Brain microvascular endothelial cell (primary cell): Measurements from ENCODE around the gene LRP1.

ENCODE experiments used
- DNase-seq: peaks from one replicate; pipeline ENCODE4 v3.0.0-alpha.2; 2020
- H3K27ac ChIP-seq: fragments of 250-450 bp; sonication (Bioruptor Pico); 2 replicates; pipeline ENCODE4 v1.5.1; 2020; ENCODE audit warnings: mild to moderate bottlenecking, moderate library complexity
- H3K27me3 ChIP-seq: fragments of 250-450 bp; sonication (Bioruptor Pico); replicated peaks from 2 replicates; pipeline ENCODE4 v1.5.1; 2020; ENCODE audit warnings: mild to moderate bottlenecking
- H3K36me3 ChIP-seq: fragments of 250-450 bp; sonication (Bioruptor Pico); replicated peaks from 2 replicates; pipeline ENCODE4 v1.5.1; 2020; ENCODE audit warnings: mild to moderate bottlenecking
- H3K4me3 ChIP-seq: 2 replicates; pipeline ENCODE4 v1.5.1; 2011; ENCODE audit warnings: low read depth, mild to moderate bottlenecking, control low read depth, low read length, moderate library complexity
- in situ Hi-C: cut with HindIII; loops from 2 replicates; pipeline ENCODE4 v1.10.0; 2017; ENCODE audit warnings: low sequenced_read_pairs, low pct_ligation_motif_present
- TF ChIP-seq, protein P1 (sequence below): IDR thresholded peaks from 2 replicates; pipeline ENCODE4 v1.5.1; 2011; ENCODE audit warnings: low read depth, mild to moderate bottlenecking, moderate library complexity, low read length, control low read depth, inconsistent platforms; ENCODE audit errors: missing control alignments

LRP1 gene

GRCh38 chr12:57243521-57244311, 115.4 kb downstream of the LRP1 start:
- in situ Hi-C loops: no loop called here
- TF ChIP-seq, protein P1, sequence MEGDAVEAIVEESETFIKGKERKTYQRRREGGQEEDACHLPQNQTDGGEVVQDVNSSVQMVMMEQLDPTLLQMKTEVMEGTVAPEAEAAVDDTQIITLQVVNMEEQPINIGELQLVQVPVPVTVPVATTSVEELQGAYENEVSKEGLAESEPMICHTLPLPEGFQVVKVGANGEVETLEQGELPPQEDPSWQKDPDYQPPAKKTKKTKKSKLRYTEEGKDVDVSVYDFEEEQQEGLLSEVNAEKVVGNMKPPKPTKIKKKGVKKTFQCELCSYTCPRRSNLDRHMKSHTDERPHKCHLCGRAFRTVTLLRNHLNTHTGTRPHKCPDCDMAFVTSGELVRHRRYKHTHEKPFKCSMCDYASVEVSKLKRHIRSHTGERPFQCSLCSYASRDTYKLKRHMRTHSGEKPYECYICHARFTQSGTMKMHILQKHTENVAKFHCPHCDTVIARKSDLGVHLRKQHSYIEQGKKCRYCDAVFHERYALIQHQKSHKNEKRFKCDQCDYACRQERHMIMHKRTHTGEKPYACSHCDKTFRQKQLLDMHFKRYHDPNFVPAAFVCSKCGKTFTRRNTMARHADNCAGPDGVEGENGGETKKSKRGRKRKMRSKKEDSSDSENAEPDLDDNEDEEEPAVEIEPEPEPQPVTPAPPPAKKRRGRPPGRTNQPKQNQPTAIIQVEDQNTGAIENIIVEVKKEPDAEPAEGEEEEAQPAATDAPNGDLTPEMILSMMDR: peak; percentile 90
- no peaks in the 10 kb centered on the region for H3K36me3 ChIP-seq
- no peak overlapping the region for H3K27ac ChIP-seq
- peak overlapping the region; percentile 22 for H3K4me3 ChIP-seq
- DNase-seq: peak; percentile 72
- peaks cover 20% of the 10 kb centered on the region for H3K27me3 ChIP-seq

- in situ Hi-C loops: no loop called here
These were observed 116.0 kb downstream of the LRP1 start for GRCh38 chr12:57244312-57244696.

GRCh38 chr12:57247041-57247440, 118.8 kb downstream of the LRP1 start:
- Histone ChIP-seq H3K27me3 (peaks cover 8% of the 10 kb centered on the region), H3K4me3 (no peak overlapping the region), H3K36me3 (no peaks in the 10 kb centered on the region), H3K27ac (no peak overlapping the region)
- TF ChIP-seq, protein P1: no peak
- in situ Hi-C loops: no loop called here
- DNase-seq: no peak

More at GRCh38 chr12:57244312-57244696, 116.0 kb downstream of the LRP1 start:
- H3K4me3 ChIP-seq: no peak overlapping the region
- H3K27ac ChIP-seq: no peak overlapping the region
- DNase-seq: no peak
- TF ChIP-seq, protein P1: no peak
- H3K27me3 ChIP-seq: peaks cover 20% of the 10 kb centered on the region
- no peaks in the 10 kb centered on the region for H3K36me3 ChIP-seq

DNA sequence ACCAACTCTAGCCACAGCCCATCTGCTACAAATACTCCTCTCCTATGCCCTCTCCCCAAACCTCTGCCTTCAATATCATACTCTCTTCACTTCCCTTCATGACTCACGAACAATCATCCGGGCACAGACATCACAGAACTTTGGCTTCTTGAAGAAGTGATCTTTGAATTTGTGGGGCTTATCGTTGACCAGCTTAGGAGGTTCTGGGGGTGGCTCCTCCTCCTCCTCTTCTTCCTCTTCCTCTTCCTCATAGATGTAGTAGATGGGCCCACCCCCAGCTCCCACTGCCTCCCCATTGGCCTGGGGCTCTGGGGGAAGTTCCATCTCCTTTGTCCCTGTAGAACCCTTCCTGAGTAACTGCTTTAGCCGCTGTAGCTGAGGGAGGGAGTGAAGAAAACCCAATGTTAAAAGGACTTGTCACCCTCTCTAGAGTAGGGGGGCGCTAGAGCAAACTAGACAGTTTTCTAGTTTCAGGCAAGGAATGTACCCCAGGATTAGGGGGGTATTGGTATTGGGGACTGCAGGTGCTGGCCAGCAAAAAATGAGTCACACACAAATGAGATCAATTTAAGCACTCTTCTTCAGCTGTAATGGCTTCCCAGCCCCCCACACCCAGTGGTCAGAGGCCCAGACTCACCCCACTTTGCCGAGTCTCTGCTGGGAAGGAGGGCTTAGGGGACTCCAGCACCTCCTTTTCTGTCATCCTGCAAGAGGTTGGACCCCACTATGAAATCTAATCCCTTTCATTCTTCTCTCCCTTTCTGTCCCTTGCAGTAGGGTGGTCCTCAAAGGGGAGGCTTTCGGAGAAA, 120.9 kb downstream of the LRP1 start:
- Histone ChIP-seq H3K4me3 (no peak overlapping the region), H3K27ac (no peak overlapping the region), H3K36me3 (no peaks in the 10 kb centered on the region), H3K27me3 (no peaks in the 10 kb centered on the region)
- in situ Hi-C loops: no loop called here
- TF ChIP-seq, protein P1: no peak
- no peak for DNase-seq

DNA sequence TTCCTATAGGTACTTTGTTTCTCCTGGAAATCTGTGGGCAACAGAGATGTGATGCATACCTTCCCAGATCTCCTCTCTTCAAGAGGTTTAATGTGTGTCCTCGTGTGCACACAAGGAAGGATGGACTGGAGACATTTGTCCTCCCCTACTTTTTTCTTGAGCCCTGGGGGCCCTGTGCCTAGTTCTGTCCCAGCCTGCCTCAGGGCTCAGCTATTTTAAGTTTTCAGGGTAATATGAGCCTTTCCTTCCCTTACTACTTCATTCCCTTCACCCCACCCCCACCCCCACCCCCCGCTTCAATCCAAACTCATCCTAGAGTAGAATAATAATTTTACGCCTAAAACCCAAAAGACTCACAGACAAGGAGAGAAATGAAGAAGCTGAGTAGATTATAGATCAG, 122.3 kb downstream of the LRP1 start:
- TF ChIP-seq, protein P1: no peak
- H3K36me3 ChIP-seq: no peaks in the 10 kb centered on the region
- no peak overlapping the region for H3K4me3 ChIP-seq
- in situ Hi-C loops: no loop called here
- H3K27ac ChIP-seq: no peak overlapping the region
- H3K27me3 ChIP-seq: no peaks in the 10 kb centered on the region
- DNase-seq: no peak
